Stimulated activated CD8-positive, alpha-beta memory T cell treated with anti-CD3 and anti-CD28 coated beads, Interleukin-4, amount 100 ng/mL, for 24 hours (primary cell): ENCODE data around the gene GNL3.
"Not testable (repeated sequence)": the region's sequence is repeated elsewhere in the genome, so short reads cannot be mapped to it uniquely, and the experiment has no call there.

ENCODE experiments used
- DNase-seq: peaks from one replicate; pipeline ENCODE4 v3.0.0-alpha.2; 2020; ENCODE audit warnings: low read depth

GNL3 gene

GRCh38 chr3:52721002-52721729 is 35.3 kb downstream of the GNL3 start:
- DNase-seq: no peak

DNA sequence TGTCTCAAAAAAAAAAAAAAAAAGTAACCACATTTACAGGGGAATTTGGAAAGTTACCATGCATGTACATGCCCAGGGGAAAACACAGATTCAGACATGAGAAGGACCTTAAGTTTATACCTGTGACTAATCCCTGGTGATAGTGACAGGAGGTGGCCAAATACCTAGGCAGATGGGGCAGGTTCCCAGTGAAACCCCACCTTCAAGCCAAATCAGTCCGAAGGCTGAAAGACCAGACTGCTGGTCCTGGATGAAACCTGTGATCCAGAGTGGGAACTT is 35.8 kb downstream of the GNL3 start:
- DNase-seq: no peak

DNA sequence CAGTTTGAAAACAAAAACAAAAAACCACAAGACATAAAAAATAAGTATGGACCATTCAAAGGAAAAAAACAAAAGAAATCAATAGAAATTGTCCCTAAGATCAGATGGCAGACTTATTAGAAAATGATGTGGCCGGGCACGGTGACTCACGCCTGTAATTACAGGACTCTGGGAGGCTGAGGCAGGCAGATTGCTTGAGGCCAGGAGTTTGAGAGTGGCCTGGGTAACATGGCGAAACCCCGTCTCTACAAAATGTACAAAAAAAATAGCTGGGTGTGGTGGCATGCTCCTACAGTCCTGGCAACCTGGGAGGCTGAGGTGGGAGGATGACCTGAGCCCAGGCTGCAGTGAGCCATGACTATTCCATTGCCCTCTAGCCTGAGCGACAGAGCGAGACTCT is 36.7 kb downstream of the GNL3 start:
- DNase-seq: no peak

DNA sequence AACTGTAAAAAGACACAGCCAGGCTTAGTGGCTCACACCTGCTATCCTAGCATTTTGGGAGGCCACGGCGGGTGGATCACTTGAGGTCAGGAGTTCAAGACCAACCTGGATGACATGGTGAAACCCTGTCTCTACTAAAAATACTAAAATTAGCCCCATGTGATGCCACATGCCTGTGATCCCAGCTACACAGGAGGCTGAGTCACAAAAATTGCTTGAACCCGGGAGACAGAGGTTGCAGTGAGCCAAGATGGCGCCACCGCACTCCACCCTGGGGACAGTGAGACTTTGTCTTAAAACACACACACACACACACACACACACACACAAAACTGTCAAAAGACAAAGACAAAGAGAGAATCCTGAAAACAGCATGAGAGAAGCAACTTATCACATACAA is 38.1 kb downstream of the GNL3 start:
- no peak for DNase-seq

DNA sequence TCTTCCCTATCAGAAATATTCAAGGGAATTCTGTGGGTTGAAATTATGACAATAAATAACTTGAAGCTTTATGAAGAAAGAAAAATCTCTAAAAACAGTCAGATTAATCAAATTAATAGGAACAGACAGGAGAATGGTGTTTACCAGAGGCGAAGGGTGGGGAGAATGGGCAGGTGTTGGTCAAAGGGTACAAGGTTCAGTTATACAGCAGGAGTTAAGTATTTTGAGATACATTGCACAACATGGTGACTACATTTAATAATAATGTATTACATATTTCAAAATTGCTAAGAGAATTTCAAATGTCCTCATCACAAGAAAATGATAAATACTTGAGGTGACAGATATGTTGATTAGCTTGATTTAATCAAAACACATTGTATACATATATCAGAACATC is 38.7 kb downstream of the GNL3 start:
- no peak for DNase-seq

DNA sequence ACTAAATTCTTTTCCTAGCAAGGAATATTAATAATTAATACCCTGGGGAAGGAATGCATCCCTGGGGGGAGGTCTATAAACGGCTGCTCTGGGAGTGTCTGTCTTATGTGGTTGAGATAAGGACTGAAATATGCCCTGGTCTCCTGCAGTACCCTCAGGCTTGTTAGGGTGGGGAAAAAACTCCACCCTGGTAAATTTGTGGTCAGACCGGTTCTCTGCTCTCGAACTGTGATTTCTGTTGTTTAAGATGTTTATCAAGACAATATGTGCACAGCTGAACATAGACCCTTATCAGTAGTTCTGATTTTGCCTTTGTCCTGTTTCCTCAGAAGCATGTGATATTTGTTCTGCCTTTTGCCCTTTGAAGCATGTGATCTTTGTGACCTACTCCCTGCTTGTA is 42.9 kb downstream of the GNL3 start:
- DNase-seq: not testable (repeated sequence)

GRCh38 chr3:52730681-52731080 is 44.8 kb downstream of the GNL3 start:
- DNase-seq: no peak

DNA sequence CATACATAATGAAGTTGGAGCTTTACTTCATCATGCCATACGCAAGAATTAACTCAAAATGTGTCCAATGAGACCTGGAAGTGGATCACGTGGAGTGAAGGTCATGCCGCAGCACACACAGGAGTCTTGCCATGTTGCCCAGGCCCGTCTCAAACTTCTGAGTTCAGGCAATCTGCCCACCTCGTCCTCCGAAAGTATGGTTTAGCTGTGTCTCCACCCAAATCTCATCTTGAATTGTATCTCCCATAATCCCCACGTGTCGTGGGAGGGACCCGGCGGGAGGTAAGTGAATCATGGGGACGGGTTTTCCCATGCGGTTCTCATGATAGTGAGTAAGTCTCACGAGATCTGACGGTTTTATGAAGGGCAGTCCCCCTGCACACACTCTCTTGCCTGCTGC is 45.8 kb downstream of the GNL3 start:
- DNase-seq: no peak

GRCh38 chr3:52733256-52733891 is 47.5 kb downstream of the GNL3 start:
- DNase-seq: no peak

- DNase-seq: no peak
Observed at GRCh38 chr3:52739730-52740129, 53.9 kb downstream of the GNL3 start.

DNA sequence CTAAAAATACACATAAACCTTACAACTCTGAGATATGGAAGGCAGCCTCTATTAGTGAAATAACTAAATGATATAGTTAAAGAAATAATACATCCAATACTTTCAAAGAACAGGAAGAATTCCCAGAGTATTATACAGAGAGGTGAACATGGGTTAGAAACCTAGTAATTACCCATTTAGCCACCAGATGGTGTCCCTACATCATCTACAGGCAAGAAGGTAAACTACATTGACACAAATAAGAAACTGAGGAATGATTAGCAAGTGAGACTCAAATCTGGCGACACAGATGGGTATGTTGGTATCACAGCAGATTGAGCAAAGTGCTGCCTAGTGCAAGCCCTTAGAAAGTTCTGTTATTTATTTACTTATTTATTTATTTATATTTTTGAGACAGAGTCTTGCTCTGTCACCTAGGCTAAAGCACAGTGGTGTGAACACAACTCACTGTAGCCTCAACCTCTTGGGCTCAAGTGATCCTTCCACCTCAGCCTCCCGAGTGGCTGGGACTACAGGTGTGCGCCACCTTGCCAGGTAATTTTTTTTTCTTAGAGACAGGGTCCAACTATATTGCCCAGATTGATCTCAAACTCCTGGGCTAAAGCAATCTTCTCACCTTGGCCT is 56.7 kb downstream of the GNL3 start:
- DNase-seq: no peak

- no peak for DNase-seq
Observed at GRCh38 chr3:52743152-52743551, 57.3 kb downstream of the GNL3 start.

GRCh38 chr3:52743721-52744120 is 57.9 kb downstream of the GNL3 start:
- DNase-seq: no peak
